ENCODE results near the gene DAAM1.

The DAAM1 gene

GRCh38 chr14:59318908-59319307 lies 130.4 kb downstream of the DAAM1 start:
- peak; percentile 36 for DNase-seq (ENCODE audit: low read depth)
- TF ChIP-seq, protein P1, sequence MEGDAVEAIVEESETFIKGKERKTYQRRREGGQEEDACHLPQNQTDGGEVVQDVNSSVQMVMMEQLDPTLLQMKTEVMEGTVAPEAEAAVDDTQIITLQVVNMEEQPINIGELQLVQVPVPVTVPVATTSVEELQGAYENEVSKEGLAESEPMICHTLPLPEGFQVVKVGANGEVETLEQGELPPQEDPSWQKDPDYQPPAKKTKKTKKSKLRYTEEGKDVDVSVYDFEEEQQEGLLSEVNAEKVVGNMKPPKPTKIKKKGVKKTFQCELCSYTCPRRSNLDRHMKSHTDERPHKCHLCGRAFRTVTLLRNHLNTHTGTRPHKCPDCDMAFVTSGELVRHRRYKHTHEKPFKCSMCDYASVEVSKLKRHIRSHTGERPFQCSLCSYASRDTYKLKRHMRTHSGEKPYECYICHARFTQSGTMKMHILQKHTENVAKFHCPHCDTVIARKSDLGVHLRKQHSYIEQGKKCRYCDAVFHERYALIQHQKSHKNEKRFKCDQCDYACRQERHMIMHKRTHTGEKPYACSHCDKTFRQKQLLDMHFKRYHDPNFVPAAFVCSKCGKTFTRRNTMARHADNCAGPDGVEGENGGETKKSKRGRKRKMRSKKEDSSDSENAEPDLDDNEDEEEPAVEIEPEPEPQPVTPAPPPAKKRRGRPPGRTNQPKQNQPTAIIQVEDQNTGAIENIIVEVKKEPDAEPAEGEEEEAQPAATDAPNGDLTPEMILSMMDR (IDR thresholded peaks at IDR 0.05; ENCODE audit: low read length, missing control alignments): no peak

GRCh38 chr14:59320361-59320760 lies 131.9 kb downstream of the DAAM1 start:
- H3K4me3 ChIP-seq (replicated peaks; ENCODE audit: low read depth, low read length): no peak overlapping the region
- DNase-seq (ENCODE audit: low read depth): no peak
- TF ChIP-seq, protein P1 (IDR thresholded peaks at IDR 0.05; ENCODE audit: low read length, missing control alignments): no peak

More at GRCh38 chr14:59318908-59319307, 130.4 kb downstream of the DAAM1 start:
- H3K4me3 ChIP-seq (replicated peaks; ENCODE audit: low read depth, low read length): no peak overlapping the region

DNA sequence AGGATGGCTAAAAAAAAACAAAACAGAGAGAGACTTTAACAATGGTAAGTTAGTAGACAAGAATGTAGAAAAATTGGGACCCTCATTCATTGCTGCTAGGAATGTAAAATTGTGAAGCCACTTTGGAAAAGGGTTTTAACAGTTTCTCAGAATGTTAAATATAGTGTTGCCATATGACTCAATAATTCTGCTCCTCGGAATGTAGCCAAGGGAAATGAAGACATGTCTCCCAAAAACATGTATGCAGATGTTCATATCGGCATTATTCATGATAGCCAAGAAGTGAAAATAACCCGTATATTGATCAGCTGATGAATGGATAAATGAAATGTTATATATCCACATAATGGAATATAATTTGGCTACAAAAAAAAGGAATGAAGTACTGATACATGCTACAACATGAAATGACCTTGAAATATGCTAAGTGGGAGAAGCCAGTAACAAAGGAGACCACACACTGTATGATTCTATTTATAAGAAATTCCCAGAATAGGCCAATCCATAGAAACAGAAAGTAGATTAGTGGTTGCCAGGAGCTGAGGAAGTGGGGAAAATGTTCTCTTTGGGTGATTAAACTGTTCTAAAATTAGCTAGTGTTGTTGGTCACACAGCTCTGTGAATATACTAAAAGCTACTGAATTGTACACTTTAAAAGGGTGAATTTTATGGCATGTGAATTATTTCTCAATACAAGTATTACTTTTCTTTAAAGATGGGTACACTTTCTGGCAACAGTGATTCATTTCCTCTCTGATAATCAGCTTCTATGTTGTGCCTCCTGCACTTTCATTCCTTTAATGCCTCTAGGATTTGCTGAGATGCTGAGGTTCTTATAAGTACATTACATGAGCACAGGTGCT lies 132.5 kb downstream of the DAAM1 start:
- DNase-seq (ENCODE audit: low read depth): peak; percentile 80
- no peak overlapping the region for H3K4me3 ChIP-seq (replicated peaks; ENCODE audit: low read depth, low read length)
- TF ChIP-seq, protein P1 (IDR thresholded peaks at IDR 0.05; ENCODE audit: low read length, missing control alignments): no peak

DNA sequence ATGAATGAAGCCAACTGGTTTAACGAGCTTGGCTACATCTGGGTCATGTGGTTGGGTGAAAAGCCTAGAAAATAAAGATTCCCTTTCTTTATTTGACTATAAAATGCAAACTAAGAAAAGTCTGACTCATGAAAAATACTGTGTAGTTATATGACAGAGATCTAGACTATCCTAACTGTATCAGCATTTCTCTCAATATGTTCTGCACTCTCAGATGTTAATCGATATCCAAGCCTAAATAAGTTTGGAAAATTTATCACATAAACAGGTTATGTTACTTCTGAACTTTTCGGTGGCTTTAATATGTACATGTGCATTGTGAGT lies 133.1 kb downstream of the DAAM1 start:
- DNase-seq (ENCODE audit: low read depth): no peak
- no peak overlapping the region for H3K4me3 ChIP-seq (replicated peaks; ENCODE audit: low read depth, low read length)
- TF ChIP-seq, protein P1 (IDR thresholded peaks at IDR 0.05; ENCODE audit: low read length, missing control alignments): no peak

DNA sequence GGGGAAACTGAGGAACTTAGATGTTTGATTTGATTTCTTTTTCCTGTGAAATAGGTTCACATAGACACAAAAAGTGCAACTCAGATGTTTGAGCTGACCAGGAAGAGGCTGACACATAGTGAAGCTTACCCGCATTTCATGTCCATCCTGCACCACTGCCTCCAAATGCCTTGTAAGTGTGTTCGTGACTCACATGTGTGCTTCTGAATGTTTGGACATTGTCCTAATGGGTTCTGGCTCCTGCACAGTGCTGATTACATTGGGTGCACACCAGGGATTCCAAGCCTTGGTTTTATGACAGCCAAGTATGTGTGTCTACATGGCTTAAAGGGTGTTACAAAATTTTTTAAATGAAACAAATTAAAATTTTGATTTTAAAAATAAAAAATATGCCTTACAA lies 137.4 kb downstream of the DAAM1 start:
- TF ChIP-seq, protein P1 (IDR thresholded peaks at IDR 0.05; ENCODE audit: low read length, missing control alignments): no peak
- DNase-seq (ENCODE audit: low read depth): no peak
- no peak overlapping the region for H3K4me3 ChIP-seq (replicated peaks; ENCODE audit: low read depth, low read length)

DNA sequence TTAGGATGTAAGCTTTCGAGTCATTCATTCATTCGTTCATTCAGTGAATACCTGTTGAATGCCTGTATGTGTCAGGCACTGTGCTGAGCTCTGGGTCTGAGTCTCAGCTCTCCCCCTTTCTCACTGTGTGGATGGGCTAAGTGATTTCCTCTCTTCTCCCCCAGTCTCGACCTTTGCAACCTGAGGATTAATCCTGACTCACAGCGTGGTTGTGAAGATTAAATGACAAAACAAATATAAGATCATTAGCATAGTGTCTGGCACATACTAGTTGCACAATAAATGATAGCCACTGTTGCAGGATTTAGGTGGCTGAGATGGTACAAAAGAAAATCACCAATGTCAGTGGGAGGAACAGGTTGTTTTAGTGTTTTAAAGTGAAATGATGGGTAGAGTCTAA lies 140.0 kb downstream of the DAAM1 start:
- TF ChIP-seq, protein P1 (IDR thresholded peaks at IDR 0.05; ENCODE audit: low read length, missing control alignments): no peak
- DNase-seq (ENCODE audit: low read depth): no peak
- H3K4me3 ChIP-seq (replicated peaks; ENCODE audit: low read depth, low read length): no peak overlapping the region

DNA sequence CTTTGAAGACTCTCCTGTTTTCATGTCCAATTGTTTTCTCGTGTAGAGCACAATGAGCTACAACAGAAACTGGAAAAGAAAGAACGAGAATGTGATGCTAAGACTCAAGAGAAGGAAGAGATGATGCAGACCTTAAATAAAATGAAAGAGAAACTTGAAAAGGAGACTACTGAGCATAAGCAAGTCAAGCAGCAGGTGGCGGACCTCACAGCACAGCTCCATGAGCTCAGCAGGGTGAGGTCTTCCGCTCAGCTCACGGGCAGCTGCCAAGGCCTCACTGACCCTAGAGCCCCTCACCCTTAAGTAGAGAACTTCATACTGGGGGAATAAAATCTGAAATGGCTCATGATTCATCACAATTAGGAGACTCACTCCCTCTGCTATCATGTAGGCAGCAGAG lies 142.0 kb downstream of the DAAM1 start:
- no peak overlapping the region for H3K4me3 ChIP-seq (replicated peaks; ENCODE audit: low read depth, low read length)
- no peak for DNase-seq (ENCODE audit: low read depth)
- TF ChIP-seq, protein P1 (IDR thresholded peaks at IDR 0.05; ENCODE audit: low read length, missing control alignments): no peak

All from fibroblast of pulmonary artery (primary cell).